GM19463 (cell line): ENCODE results near the gene USP17L28.
"Not testable (repeated sequence)": the region's sequence is repeated elsewhere in the genome, so short reads cannot be mapped to it uniquely, and the experiment has no call there.

ENCODE experiments used
- ATAC-seq: cut with Tn5 transposase; IDR thresholded peaks from one replicate; pipeline ENCODE4 v1.9.1; 2021; ENCODE audit warnings: mild to moderate bottlenecking, moderate library complexity; ENCODE audit not compliant: unreplicated experiment

Gene USP17L28

GRCh38 chr4:9348593-9348992 is at the start of gene USP17L28:
USP17L28 (plus strand) TSS chr4:9348893; CDS start chr4:9348893, 0 bp downstream.
- ATAC-seq: not testable (repeated sequence)

- ATAC-seq: not testable (repeated sequence)
Measured at GRCh38 chr4:9324191-9324590, 24.5 kb upstream of the USP17L28 start.

GRCh38 chr4:9324865-9325264 is 23.8 kb upstream of the USP17L28 start, which contains the start of gene USP17L24:
USP17L24 (plus strand) TSS chr4:9325165; CDS start chr4:9325165, 0 bp downstream.
- not testable (repeated sequence) for ATAC-seq

- not testable (repeated sequence) for ATAC-seq
Measured at GRCh38 chr4:9329611-9330010, 19.1 kb upstream of the USP17L28 start, which contains the start of gene USP17L25. USP17L25 (plus strand) TSS chr4:9329911; CDS start chr4:9329911, 0 bp downstream.

- not testable (repeated sequence) for ATAC-seq
Measured at GRCh38 chr4:9334358-9334757, 14.3 kb upstream of the USP17L28 start, which contains the start of gene USP17L26. USP17L26 (plus strand) TSS chr4:9334658; CDS start chr4:9334658, 0 bp downstream.

- not testable (repeated sequence) for ATAC-seq
Measured at GRCh38 chr4:9339103-9339502, 9.6 kb upstream of the USP17L28 start, which contains the start of gene USP17L5. USP17L5 (plus strand) TSS chr4:9339403; CDS start chr4:9339403, 0 bp downstream.

- ATAC-seq: not testable (repeated sequence)
Measured at GRCh38 chr4:9343848-9344247, 4.8 kb upstream of the USP17L28 start, which contains the start of gene USP17L27. USP17L27 (plus strand) TSS chr4:9344148; CDS start chr4:9344148, 0 bp downstream.

- not testable (repeated sequence) for ATAC-seq
Measured at GRCh38 chr4:9350866-9351265, 2.2 kb downstream of the USP17L28 start.

- ATAC-seq: not testable (repeated sequence)
Measured at GRCh38 chr4:9353338-9353737, 4.6 kb downstream of the USP17L28 start, which contains the start of gene USP17L29. USP17L29 (plus strand) TSS chr4:9353638; CDS start chr4:9353638, 0 bp downstream.

GRCh38 chr4:9362829-9363228 is 14.1 kb downstream of the USP17L28 start, which contains the start of gene USP17L30:
USP17L30 (plus strand) TSS chr4:9363129; CDS start chr4:9363129, 0 bp downstream.
- not testable (repeated sequence) for ATAC-seq

- ATAC-seq: not testable (repeated sequence)
Measured at GRCh38 chr4:9379881-9380280, 31.2 kb downstream of the USP17L28 start.

- not testable (repeated sequence) for ATAC-seq
Measured at GRCh38 chr4:9381012-9381534, 32.4 kb downstream of the USP17L28 start.

GRCh38 chr4:9384126-9384525 is 35.4 kb downstream of the USP17L28 start:
- ATAC-seq: no peak

GRCh38 chr4:9389001-9389400 is 40.3 kb downstream of the USP17L28 start:
- not testable (repeated sequence) for ATAC-seq
